B cell (primary cell): ENCODE data around the gene MFSD11. TPM values are rescaled to one million over a fixed set of nuclear protein-coding genes. Genes with fewer than 3 reads are reported as not detected.
A peak's percentile ranks its signal among the peaks of the same experiment; 100 is the strongest.

Source experiments
- ATAC-seq: fragments of 200-7000 bp; cut with Tn5 transposase; one replicate; pipeline ENCODE4 v1.10.0; 2021; ENCODE audit warnings: low read depth, mild to moderate bottlenecking, moderate number of reproducible peaks, moderate library complexity
- CTCF ChIA-PET: fragments of 350-600 bp; sonication (Branson Sonifier 250); formaldehyde crosslinking; loops from one replicate; lab custom pipeline; 2021; ENCODE audit warnings: antibody characterized with exemption, inconsistent platforms; lab: Charles Lee
- POLR2A ChIA-PET: fragments of 350-600 bp; sonication (Branson Sonifier 250); formaldehyde crosslinking; loops from one replicate; lab custom pipeline; 2021; ENCODE audit warnings: antibody characterized with exemption; lab: Charles Lee
- DNase-seq: peaks from one replicate; pipeline ENCODE4 v3.0.0; 2013
- H2AFZ ChIP-seq: 2 replicates; pipeline ENCODE4 v1.6.1; 2012; ENCODE audit warnings: mild to moderate bottlenecking, low read depth, low read length; ENCODE audit not compliant: insufficient read depth, poor library complexity, severe bottlenecking
- H3K27ac ChIP-seq, 2 donors: 1 replicate in 1 of 2; 2 replicates in 1 of 2; pipeline ENCODE4 v1.5.1; 2012 to 2013; ENCODE audit warnings: low read length in 2 of 2, mild to moderate bottlenecking in 2 of 2, moderate library complexity in 1 of 2
- H3K27me3 ChIP-seq, 4 experiments: fragments of 200-600 bp in 1 of 4; sonication (generic) in 1 of 4; replicated peaks in 1 of 4; 1 replicate in 2 of 4; 2 replicates in 2 of 4; pipeline versions ENCODE4 v1.6.1 to v1.7.0; 2013 to 2016; ENCODE audit warnings: low read length in 3 of 4, mild to moderate bottlenecking in 2 of 4, mixed read lengths in 1 of 4, moderate library complexity in 1 of 4; ENCODE audit not compliant: insufficient read depth in 4 of 4, control insufficient read depth in 3 of 4; ENCODE audit errors: control extremely low read depth in 1 of 4
- H3K36me3 ChIP-seq, 2 experiments: replicated peaks in 1 of 2; 1 replicate in 1 of 2; 2 replicates in 1 of 2; pipeline versions ENCODE4 v1.6.1 to v1.7.1; 2013; ENCODE audit warnings: low read length in 1 of 2; ENCODE audit not compliant: insufficient read depth in 2 of 2, control insufficient read depth in 1 of 2; ENCODE audit errors: control extremely low read depth in 1 of 2, extremely low read depth in 1 of 2
- H3K4me1 ChIP-seq, 2 donors: fragments of 200-600 bp in 1 of 2; sonication (generic) in 1 of 2; 1 replicate in 1 of 2; 2 replicates in 1 of 2; pipeline versions ENCODE4 v1.5.1 to v1.6.1; 2013 to 2017; ENCODE audit warnings: low read length in 2 of 2; ENCODE audit not compliant: control insufficient read depth in 2 of 2, insufficient read depth in 2 of 2
- H3K4me2 ChIP-seq: replicated peaks from 2 replicates; pipeline ENCODE3; 2012; ENCODE audit warnings: mild to moderate bottlenecking, low read depth, low read length; ENCODE audit not compliant: poor library complexity, severe bottlenecking
- H3K4me3 ChIP-seq, 5 experiments: fragments of 200-600 bp in 1 of 5; sonication (generic) in 1 of 5; 1 replicate in 3 of 5; 2 replicates in 2 of 5; pipeline versions ENCODE4 v1.5.1 to v1.7.0; 2011 to 2016; ENCODE audit warnings: low read length in 4 of 5, mild to moderate bottlenecking in 4 of 5, low read depth in 2 of 5, control low read depth in 1 of 5, moderate library complexity in 1 of 5; ENCODE audit not compliant: insufficient read depth in 1 of 5; ENCODE audit errors: control extremely low read depth in 1 of 5, extremely low read depth in 1 of 5
- H3K79me2 ChIP-seq: fragments of 200-600 bp; sonication (generic); one replicate; pipeline ENCODE4 v1.6.0; 2016; ENCODE audit warnings: low read length; ENCODE audit not compliant: control insufficient read depth, insufficient read depth
- H3K9ac ChIP-seq: fragments of 200-600 bp; sonication (generic); 2 replicates; pipeline ENCODE4 v1.6.1; 2017; ENCODE audit warnings: mild to moderate bottlenecking, low read length, moderate library complexity
- H3K9me3 ChIP-seq, 3 donors: one replicate each; pipeline versions ENCODE4 v1.6.1 to v1.7.1; 2013; ENCODE audit warnings: low read length in 2 of 3; ENCODE audit not compliant: control insufficient read depth in 2 of 3, insufficient read depth in 1 of 3; ENCODE audit errors: control extremely low read depth in 1 of 3
- H4K20me1 ChIP-seq: 2 replicates; pipeline ENCODE4 v1.6.0; 2012; ENCODE audit warnings: mild to moderate bottlenecking, low read length; ENCODE audit not compliant: insufficient read depth, control insufficient read depth, poor library complexity, severe bottlenecking
- H3K27ac Mint-ChIP-seq: one replicate; pipeline ENCODE4 v1.8.0; 2021; ENCODE audit warnings: mixed read lengths
- H3K27me3 Mint-ChIP-seq: one replicate; pipeline ENCODE4 v1.8.0; 2021; ENCODE audit warnings: mixed read lengths
- H3K4me1 Mint-ChIP-seq: one replicate; pipeline ENCODE4 v1.8.0; 2021; ENCODE audit warnings: mixed read lengths
- H3K4me3 Mint-ChIP-seq: one replicate; pipeline ENCODE4 v1.8.0; 2021; ENCODE audit warnings: mixed read lengths
- H3K9me3 Mint-ChIP-seq: one replicate; pipeline ENCODE4 v1.8.0; 2022; ENCODE audit warnings: mixed read lengths; ENCODE audit not compliant: insufficient read depth
- EZH2 ChIP-seq: IDR thresholded peaks from 2 replicates; pipeline ENCODE4 v1.6.1; 2012; ENCODE audit warnings: borderline replicate concordance, low read depth, mild to moderate bottlenecking, moderate library complexity, low read length; ENCODE audit not compliant: insufficient read depth, poor library complexity, severe bottlenecking
- WGBS: methylation state at CpG from one replicate; pipeline ENCODE4 v1.1.5; 2013; ENCODE audit warnings: missing lambda C conversion rate; ENCODE audit not compliant: insufficient coverage; 5-methylcytosine and 5-hydroxymethylcytosine counted together
- intact Hi-C: fragments of 100-400 bp; cut with micrococcal nuclease; formaldehyde crosslinking; loops from one replicate; pipeline ENCODE4 v1.10.0; 2022
- polyA plus RNA-seq: library from polyadenylated mRNA; depleted of rRNA; stranded (reverse); fragments of >200 nt; gene quantifications from 2 replicates; pipeline ENCODE4 v1.2.3, GENCODE V29; 2012
- total RNA-seq, 2 donors: library from RNA; stranded (reverse); fragments of 120-200 nt in 1 of 2; gene quantifications; 1 replicate in 1 of 2; 2 replicates in 1 of 2; pipeline versions ENCODE4 v1.2.3 to v1.2.4, GENCODE V29; 2013 to 2022
- TF ChIP-seq, protein P1 (sequence below): fragments of 200-600 bp; IDR thresholded peaks from one replicate; pipeline ENCODE4 v1.8.0; 2022; ENCODE audit warnings: antibody characterized with exemption, mild to moderate bottlenecking

Gene MFSD11
- total and polyA plus RNA-seq, 2 donors (not counting 1 experiment from before 2014, with no cell fraction given): 24.5 to 36.4 TPM

DNA sequence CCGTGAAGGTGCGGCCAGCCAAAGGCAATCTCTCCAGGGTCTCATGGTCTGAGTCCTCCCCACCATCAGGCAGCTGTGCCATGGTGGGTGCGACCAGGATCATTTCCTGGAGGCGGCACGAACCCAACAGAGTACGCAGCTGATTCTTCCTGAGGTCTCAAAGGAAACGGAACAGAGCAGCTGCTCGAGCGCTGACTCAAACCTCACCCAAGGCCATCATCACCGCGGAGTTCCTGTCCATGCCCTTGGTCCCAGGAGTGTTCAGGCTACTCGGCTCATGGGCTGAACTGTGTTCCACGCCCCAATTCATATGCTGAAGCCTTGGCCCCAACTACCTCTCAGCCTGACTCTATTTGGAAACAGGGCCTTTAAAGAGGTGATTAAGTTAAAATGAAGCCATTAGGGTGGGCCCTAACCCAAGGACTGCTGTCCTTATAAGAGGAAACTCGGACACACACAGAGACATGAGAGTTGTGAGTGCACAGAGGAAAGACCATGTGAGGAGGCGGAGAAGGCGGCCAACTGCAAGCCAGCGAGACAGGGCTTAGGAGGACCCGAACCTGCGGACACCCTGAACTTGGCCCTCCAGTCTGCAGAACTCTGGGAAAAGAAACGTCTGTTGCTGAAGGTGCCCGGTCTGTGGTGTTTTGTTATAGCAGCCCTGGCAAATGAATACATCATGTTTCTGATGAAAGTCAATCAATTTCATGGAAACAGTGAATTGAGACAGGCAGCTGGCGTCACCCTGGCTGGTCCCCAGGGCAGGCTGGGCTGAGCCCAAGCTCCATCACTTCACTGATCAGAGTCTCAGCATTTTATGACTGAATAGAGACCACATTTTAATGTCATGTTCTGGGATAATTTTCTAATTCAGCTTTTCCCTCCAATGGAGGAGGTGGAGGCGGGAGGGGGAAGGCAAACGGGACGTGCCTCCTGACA, 40.9 kb upstream of the MFSD11 start:
- H3K27me3 Mint-ChIP-seq: peaks cover 3% of the 10 kb centered on the region
- CTCF ChIA-PET: interaction anchor here (0.9 to 2.0 kb wide), 3 partner anchors 15 to 233 kb away, joined by 3 to 13 read pairs (median 4); no protein-coding TSS in a partner anchor
- H3K4me2 ChIP-seq: peak overlapping the region; percentile 55
- ATAC-seq (peak; percentile 49), DNase-seq (no peak)
- H2AFZ ChIP-seq: peak overlapping the region; percentile 55
- 45% methylated on average over 24 of the region's 25 CpGs for WGBS
- peaks cover 7 to 12% of the 10 kb centered on the region in 2 donors for H3K4me1 ChIP-seq
- H3K9ac ChIP-seq: no peak overlapping the region
- H3K9me3 ChIP-seq: no peaks in the 10 kb centered on the region
- H3K79me2 ChIP-seq: peaks cover 17% of the 10 kb centered on the region
- no peaks in the 10 kb centered on the region for H4K20me1 ChIP-seq
- peak overlapping the region in 1 of 2 donors; percentile 41 for H3K27ac ChIP-seq
- POLR2A ChIA-PET: interaction anchor here (0.7 kb wide), 1 partner anchor 169 kb away, joined by 3 read pairs; no protein-coding TSS in a partner anchor
- H3K27me3 ChIP-seq: peaks cover 0 to 9% (median 0%) of the 10 kb centered on the region in 4 experiments
- H3K4me3 Mint-ChIP-seq: no peak overlapping the region
- no peak overlapping the region for H3K4me3 ChIP-seq
- no peak for TF ChIP-seq EZH2
- TF ChIP-seq, protein P1, sequence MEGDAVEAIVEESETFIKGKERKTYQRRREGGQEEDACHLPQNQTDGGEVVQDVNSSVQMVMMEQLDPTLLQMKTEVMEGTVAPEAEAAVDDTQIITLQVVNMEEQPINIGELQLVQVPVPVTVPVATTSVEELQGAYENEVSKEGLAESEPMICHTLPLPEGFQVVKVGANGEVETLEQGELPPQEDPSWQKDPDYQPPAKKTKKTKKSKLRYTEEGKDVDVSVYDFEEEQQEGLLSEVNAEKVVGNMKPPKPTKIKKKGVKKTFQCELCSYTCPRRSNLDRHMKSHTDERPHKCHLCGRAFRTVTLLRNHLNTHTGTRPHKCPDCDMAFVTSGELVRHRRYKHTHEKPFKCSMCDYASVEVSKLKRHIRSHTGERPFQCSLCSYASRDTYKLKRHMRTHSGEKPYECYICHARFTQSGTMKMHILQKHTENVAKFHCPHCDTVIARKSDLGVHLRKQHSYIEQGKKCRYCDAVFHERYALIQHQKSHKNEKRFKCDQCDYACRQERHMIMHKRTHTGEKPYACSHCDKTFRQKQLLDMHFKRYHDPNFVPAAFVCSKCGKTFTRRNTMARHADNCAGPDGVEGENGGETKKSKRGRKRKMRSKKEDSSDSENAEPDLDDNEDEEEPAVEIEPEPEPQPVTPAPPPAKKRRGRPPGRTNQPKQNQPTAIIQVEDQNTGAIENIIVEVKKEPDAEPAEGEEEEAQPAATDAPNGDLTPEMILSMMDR: no peak
- H3K9me3 Mint-ChIP-seq: no peaks in the 10 kb centered on the region
- no peaks in the 10 kb centered on the region for H3K36me3 ChIP-seq
- intact Hi-C loops: no loop called here
- peak overlapping the region; percentile 53 for H3K27ac Mint-ChIP-seq
- peaks cover 12% of the 10 kb centered on the region for H3K4me1 Mint-ChIP-seq
